ENCODE results near the gene TMEM179.
"Not testable (repeated sequence)": the region's sequence is repeated elsewhere in the genome, so short reads cannot be mapped to it uniquely, and the experiment has no call there.

The TMEM179 gene

GRCh38 chr14:104586832-104587620 is 17.5 kb downstream of the TMEM179 start:
- DNase-seq (ENCODE audit: low read depth), result no peak

DNA sequence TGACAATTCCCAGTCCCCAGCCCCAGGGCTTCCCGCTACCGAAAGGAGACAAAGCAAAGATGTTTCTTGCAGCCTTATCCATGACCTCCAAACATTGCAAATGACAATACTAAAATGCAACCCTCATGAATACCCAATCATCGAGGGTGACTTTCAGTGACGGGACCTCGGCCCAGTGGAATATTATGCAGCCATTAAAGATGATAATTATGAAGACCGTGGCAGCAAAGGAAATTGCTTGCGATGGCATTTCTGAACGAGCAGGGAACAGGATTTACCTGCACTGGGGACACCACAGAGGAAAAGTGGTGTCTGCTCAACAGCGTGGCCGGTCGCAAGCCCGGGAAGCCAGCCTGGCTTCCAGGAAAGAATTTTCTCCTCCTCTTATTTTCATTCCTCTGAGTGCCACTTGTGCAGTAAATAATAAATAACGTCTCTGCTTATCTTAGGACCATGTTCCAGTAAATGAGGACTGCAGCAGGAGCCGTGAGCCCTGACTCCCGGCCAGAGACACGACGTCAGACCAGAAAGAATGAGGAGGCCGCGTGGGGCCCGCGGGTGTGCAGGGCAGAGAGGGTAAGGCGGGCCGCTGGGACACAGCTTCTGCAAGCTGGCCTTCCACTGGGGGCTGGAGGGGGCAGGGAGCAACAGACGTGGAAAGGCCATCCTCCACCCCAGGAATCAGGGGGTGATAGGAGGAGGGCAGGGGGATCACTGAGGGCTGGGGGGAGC is 18.4 kb downstream of the TMEM179 start:
- DNase-seq (ENCODE audit: low read depth), result no peak

GRCh38 chr14:104584557-104584956 is 20.0 kb downstream of the TMEM179 start:
- DNase-seq (ENCODE audit: low read depth), result no peak

- DNase-seq (ENCODE audit: low read depth), result no peak
Measured at GRCh38 chr14:104583424-104584306, 20.9 kb downstream of the TMEM179 start.

- no peak for DNase-seq (ENCODE audit: low read depth)
Measured at GRCh38 chr14:104582662-104583061, 21.9 kb downstream of the TMEM179 start.

- no peak for DNase-seq (ENCODE audit: low read depth)
Measured at GRCh38 chr14:104582005-104582404, 22.6 kb downstream of the TMEM179 start.

GRCh38 chr14:104581521-104581920 is 23.1 kb downstream of the TMEM179 start:
- DNase-seq (ENCODE audit: low read depth), result no peak

- no peak for DNase-seq (ENCODE audit: low read depth)
Measured at GRCh38 chr14:104580961-104581360, 23.6 kb downstream of the TMEM179 start.

GRCh38 chr14:104579939-104580338 is 24.6 kb downstream of the TMEM179 start:
- DNase-seq (ENCODE audit: low read depth), result not testable (repeated sequence)

GRCh38 chr14:104579507-104579906 is 25.1 kb downstream of the TMEM179 start, which contains the start of gene C14orf180:
C14orf180 (plus strand) TSS chr14:104579764; CDS start chr14:104586431, 6,667 bp downstream.
- DNase-seq (ENCODE audit: low read depth), result no peak

- no peak for DNase-seq (ENCODE audit: low read depth)
Measured at GRCh38 chr14:104578321-104578720, 26.3 kb downstream of the TMEM179 start.

- no peak for DNase-seq (ENCODE audit: low read depth)
Measured at GRCh38 chr14:104577847-104578301, 26.7 kb downstream of the TMEM179 start.

GRCh38 chr14:104577426-104577825 is 27.1 kb downstream of the TMEM179 start:
- DNase-seq (ENCODE audit: low read depth), result no peak

- no peak for DNase-seq (ENCODE audit: low read depth)
Measured at GRCh38 chr14:104576970-104577332, 27.6 kb downstream of the TMEM179 start.

GRCh38 chr14:104576232-104576969 is 28.2 kb downstream of the TMEM179 start:
- peak; percentile 9 for DNase-seq (ENCODE audit: low read depth)

- DNase-seq (ENCODE audit: low read depth), result no peak
Measured at GRCh38 chr14:104574978-104575583, 29.5 kb downstream of the TMEM179 start.

- DNase-seq (ENCODE audit: low read depth), result no peak
Measured at GRCh38 chr14:104574536-104574935, 30.0 kb downstream of the TMEM179 start.

DNA sequence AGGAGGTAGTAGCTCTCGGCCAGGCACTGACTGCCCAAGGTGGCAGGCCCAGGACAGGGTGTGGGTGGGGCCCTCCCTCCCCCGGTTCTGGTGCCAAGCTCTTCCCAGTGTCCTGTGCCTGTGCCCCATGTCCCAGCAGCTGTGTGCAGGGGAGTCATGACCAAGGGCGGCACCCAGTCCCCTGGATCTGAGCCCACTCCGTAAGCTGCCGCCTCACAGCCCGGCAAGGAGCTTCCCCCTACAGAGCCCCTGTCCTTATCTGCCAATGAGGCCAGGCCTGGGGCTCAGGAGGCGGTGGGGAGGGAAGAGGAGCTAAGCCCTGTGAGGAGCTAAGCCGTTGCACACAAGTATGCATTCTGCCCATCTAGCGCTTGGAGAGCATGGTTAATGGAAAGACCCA is 30.6 kb downstream of the TMEM179 start:
- no peak for DNase-seq (ENCODE audit: low read depth)

GRCh38 chr14:104572668-104573067 is 31.9 kb downstream of the TMEM179 start:
- no peak for DNase-seq (ENCODE audit: low read depth)

DNA sequence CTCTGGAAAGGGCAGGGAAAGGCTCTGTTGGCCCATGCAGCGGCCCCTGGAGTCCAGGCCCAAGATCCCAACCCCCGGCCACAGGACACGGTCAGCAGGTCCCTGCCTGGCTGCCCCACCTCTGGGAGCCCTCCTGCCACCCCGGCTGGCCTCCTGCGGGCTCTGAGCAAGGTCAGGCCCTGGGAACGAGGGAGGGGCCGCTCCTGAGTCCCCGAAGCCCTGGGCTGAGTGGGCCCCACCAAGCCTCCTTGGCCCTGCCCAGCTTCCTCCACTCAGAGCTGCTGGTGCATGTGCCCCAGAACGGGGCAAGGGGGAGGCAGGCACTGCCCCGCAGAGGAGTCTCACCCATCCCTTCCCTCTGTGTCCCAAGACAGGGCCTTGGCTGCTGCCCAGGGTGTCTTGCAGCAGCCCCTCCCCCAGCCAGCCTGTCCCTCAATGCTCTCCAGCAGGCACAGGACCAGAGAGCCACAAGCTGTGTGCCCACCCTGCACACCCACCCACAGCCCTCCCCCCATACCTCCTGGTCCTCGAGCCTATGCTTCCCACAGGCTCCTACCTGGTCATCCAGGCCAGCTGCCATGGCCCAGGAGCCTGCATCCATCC is 32.4 kb downstream of the TMEM179 start:
- no peak for DNase-seq (ENCODE audit: low read depth)

GRCh38 chr14:104571246-104571645 is 33.3 kb downstream of the TMEM179 start:
- DNase-seq (ENCODE audit: low read depth), result no peak
